Amniotic stem cell (primary cell): ENCODE data around the gene SGMS1.
"Not testable (repeated sequence)": the region's sequence is repeated elsewhere in the genome, so short reads cannot be mapped to it uniquely, and the experiment has no call there.

ENCODE experiments used
- DNase-seq: peaks from one replicate; lab custom pipeline; 2025; lab: John Stamatoyannopoulos, UW

SGMS1 gene

DNA sequence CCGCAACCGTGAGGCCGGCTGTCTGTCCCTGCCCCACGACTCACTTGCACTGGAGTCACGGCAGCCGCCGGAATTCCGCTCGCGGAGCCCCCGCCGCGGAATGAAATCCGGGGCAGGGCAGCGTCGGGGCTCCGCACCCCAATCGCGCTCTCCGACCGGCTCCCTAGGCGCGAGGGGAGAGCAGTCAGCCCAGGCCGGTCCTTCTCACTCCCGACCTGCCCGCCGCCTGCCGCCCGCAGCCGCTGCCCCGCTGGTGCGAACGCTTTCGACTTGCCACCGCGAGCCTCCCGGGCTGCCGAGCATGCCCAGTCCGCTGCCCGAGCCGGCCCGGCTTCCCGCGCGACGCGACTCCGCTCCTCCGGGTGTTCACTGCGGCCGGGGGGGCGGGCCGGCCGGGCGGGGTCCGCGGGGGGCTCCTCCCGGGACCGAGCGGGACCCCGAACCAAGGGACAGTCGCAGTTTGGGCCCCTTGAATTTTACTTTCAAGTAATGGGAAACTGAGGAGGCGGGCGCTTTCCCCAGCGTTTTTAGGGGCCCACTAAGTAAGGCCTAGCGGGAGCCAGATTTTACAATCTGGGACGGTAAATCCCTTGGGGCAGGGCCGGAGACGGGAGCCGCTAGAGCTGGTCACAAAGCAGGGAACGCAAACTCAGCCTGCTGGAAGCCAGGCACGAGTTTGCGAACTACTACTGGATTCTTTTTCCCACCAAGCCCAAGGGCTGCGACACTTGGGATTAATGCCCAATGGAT, at the start of gene SGMS1:
Gene SGMS1, minus strand, starts transcription at position 294 of the 750 bp plus-strand sequence. CDS start 279,842 bp downstream, outside the sequence.
- peak; percentile 67 for DNase-seq

DNA sequence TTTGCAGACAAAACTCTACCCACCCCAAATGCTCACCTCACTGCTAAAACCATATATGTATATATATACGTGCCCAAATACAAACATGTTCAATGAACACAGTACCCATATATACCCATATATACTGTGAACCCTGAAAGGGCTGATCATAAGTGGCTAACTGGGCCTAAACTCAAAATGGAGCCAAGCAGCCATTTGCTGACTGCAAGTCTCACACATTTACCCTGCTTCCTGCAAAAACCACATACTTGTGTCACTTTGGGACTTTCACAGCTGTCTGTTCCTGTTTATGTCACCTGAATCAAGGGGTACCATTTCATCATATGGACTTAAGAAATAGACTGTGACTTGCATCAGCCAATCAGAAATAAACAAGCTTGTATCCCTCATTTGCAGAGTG, 48.4 kb upstream of the SGMS1 start:
- not testable (repeated sequence) for DNase-seq

DNA sequence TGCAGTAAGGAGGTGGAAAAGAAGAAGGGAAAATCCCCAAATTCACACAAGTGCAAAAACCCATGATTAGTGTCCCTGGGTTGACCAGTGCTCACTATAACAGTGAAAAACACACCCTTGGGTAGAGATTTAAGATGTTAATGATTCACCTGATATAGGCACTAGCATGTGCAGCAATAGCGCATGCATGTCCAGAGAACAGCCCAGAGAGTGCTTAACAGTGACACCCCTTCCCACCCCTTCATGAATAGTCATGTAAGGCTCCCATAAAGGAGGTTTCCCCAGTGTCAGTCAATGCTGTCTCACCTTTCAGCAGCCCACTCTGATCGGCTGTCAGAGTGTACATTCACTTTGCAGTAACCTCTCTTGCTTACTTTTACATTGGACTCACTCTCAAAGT, 47.9 kb upstream of the SGMS1 start:
- DNase-seq: not testable (repeated sequence)

DNA sequence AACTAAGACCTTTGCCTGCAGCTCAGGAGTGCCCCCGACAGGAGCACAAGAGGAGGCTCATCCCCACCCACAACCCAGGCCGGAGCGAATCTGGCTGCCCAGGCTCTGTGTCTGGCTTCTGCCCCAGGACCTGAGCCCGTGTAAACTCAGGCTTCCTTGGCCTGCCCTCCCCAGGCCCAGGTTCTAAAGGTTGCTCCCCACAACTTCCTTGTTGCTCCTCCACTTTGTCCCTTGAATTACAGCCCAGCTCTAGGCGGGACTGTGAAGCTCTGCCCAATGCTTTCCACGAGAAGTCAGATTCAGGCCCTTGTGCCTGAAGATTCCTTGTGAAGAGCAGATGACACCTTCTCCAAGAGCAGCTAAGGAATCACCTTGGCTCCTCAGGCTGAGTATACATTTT, 46.2 kb upstream of the SGMS1 start:
- DNase-seq: not testable (repeated sequence)

DNA sequence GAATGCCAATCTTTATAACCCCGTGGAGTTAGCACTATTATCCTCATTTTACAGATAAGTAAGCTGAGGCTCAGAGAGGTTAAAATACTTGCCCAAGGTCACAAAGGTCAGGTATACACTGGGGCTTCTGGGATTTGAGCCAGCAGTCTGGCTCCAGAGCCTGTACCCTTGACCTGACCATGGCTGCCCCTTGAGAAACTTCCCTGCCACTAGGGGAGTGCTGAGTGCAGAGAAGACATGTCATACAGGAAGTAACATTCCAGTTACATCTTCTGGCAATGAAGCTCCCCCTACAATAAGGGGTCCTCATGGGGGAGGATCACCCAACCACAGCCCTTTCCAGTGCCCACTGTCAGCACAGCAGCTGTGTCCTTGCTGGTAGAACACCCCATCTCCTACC, 43.6 kb upstream of the SGMS1 start:
- not testable (repeated sequence) for DNase-seq

DNA sequence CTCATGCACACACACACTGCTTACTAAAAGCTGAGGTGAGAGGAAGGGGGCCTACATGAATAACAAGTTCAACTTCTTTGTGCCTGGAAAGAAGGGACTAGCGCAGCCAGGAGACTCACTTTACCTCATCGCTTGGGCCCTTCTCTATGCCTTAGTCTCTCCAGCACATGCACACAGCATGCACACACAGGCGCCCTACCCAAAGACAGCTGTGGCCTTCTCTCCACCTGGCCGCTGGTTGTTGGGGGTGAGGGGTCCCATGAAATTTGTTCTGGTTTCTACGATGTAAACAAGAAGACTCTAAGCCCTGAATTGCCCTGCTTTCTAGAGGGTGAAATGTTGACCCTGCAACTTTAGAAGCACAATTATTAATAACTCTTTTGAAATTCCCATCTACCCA, 38.7 kb upstream of the SGMS1 start:
- not testable (repeated sequence) for DNase-seq

DNA sequence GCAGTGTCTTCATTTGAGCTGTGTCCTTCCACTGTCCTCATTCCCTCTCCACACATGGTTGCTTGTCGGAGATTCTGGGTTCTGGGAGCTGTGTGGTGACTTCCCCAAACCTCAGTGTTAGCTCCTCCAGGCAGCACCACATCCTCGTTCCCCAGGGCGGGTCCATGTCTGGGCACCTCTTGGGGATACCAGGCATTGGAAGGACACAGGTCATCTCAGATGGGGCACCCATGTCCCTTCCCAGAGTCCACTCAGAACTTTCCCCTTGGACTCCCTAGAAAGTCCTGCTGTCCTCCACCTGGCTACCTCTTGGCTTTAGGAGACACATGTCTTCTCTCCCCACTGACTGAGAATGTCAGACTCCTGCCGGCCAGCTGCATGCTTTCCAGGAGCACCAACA, 37.8 kb upstream of the SGMS1 start:
- DNase-seq: not testable (repeated sequence)

DNA sequence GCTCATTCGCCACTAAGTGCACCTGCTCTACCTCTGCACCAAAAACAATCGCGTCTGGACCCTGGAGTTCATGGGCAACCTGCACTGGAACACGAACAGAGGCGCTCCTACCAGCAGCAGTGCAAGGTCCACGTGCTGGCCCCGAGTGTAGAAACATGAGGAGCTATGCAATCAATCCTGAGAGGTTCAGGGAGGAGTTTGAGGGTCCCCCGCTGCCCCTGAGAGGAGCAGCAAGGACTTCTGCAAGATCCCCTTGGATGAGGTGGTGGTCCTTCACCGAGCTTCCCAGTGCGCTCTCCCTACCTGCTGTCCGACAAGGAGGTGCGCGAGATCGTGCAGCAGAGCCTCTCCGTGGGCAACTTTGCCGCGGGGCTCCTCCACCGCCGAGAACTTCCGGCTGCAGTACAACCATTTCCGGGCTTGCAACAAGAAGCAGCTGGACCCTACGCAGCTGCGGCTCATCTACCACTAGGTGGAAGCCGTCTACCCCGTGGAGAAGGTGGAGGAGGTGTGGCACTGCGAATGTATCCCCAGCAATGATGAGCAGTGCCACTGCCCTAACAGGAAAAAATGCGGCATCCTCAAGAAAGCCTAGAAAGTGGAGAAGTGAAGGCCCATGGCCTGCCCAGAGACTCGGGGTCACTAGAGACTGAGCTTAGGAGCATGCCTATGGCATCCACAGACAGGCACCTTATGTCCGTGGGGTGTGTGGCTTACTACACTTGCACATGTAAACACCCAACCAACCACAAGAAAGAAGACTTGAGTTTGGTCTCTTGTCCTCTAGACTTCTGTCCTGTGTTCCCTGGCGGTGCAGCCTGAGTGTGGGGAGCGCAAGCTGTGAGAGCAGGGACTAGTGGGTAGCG, 36.3 kb upstream of the SGMS1 start:
- not testable (repeated sequence) for DNase-seq

DNA sequence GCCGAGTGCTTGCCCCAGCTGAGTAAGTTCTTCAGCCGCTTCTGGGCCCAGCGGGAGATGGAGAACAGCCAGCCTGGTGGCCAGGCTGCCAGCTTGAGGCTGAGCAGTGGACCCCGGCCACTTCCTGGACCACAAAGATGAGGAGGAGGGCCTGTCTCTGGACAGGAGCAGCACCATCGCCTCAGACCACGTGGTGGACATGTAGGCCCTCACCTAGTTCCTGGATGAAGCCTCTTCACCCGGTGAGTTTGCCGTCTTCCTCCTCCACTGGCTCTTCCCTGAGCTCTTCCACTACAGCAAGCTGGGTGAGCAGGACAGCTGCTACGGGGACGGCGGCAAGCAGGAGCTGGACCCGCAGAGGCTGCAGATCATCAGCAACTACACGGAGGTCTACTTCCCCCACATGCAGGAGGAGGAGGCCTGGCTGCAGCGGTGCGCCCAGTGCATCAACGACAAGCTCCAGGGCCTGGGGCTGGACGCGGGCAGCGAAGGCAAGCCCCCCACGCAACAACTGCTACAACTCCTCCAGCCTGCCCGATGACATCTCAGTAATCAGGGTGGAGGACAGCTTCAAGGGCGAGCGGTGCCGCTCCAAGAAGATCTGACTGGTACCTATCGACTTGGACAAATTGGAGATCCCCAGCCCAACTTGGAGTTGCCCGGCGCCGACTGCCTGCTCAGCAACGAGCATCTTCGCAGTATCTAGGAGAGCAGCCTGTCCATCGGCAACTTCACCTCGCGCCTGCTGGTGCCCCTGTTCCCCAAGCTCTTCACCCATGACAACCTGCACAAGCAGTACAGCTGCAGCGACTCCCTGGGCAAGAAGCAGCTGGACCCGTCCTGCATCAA, 35.5 kb upstream of the SGMS1 start:
- not testable (repeated sequence) for DNase-seq

DNA sequence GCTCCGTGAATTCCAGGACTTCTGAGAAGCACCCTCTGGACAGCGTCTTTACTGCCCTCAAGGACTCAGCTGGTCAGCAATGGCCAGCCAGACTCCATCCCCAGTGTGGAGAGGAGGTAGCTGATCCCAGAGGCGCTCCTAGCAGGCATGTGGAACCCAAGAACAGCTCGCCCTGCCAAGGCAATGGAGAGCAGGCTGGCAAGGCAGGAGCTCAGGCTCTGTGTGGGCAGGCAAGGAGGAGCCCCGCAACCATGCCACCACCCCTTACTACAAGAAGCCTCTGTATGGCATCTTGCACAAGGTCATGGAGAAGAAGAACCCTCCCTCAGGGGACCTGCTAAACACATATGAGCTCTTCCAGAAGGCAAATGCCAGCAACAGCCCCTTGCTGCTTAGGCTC, 34.4 kb upstream of the SGMS1 start:
- DNase-seq: no peak

DNA sequence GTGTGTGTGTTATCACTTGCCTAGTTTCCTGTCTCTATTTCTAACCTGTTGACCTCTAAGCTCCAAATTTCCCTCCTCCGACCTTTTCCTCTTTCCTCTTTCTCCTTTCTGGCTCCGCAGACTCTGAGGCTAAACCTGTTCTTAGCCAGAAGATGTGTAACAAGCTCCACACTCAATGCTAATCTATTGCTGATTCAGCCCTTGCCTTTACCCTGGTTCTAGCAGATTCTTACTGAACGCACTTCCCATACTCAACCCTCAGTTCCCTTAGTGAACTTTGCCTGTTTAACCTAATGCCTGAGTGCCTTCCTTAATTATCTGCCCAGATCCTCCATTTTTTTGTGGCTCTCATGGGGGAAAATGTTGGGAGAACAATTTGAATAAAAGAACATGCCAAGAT, 30.0 kb upstream of the SGMS1 start:
- DNase-seq: no peak

DNA sequence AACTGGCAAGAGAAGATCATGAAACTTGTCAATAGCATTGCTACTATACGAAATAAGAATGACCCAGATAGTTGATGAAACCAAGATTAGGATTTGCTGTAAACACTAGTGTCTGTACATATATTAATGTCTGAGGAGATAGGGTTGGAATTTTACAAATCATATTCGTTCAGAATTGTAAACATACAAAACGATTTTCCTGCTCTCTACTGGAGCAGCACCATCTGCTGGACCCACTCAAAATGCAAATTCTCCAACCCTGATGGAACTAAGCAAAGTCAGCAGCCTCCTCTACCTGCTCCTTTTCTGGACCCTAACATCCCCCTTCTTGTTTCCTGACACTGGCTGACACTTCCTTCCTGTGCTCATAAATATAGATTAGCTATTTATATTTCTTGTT, 29.4 kb upstream of the SGMS1 start:
- DNase-seq: no peak

DNA sequence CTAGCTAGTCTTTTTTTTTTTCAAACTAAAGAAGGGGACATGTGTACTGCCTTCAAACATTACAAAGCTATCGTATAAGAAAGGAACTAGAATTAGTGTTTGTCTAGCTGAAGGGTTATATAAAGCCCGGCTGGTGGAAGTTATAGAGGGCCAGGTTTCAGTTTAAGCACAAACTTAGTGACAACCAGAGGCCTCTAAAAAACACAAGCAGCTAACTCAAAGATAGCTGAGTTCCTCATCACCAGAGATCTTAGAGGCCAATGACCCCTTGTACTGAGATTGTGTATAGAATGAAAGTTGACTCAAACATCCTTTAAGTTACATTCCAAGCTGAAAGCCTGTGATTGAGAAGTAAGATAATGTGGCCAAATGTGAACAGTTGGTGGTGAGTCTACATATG, 28.1 kb upstream of the SGMS1 start:
- no peak for DNase-seq

DNA sequence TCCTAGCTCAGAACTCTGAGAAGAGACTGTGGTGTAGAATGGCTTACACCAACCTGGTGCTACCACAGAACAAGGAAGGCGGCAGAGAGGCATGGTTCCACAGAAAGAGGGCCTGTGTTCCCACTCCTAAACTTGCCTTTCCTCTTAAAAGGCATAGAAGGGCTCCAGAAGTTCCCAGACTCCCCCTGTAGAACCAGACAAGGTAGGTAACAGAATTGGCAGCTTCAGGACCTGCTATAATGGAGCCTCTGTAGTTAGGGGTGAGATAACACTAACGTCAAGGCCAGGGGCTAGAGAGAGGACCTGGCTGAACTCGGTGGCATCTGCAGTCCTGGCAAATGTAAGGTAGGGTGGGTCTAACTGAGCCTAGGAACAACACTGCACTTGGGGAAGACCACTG, 26.7 kb upstream of the SGMS1 start:
- DNase-seq: no peak

DNA sequence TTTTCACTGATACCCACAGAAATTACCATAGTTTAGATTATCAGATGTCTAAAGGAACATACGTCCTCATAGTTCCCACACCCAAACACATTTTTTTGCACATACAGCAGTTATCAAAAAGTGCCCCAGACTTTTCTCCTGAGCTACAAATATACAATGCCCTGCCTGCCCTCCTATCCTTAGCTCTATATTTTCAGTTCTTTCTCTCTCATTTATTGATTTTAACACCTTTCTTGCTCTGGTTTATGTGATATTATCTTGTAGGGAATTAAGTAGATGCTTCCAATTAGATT, 25.1 kb upstream of the SGMS1 start:
- no peak for DNase-seq

DNA sequence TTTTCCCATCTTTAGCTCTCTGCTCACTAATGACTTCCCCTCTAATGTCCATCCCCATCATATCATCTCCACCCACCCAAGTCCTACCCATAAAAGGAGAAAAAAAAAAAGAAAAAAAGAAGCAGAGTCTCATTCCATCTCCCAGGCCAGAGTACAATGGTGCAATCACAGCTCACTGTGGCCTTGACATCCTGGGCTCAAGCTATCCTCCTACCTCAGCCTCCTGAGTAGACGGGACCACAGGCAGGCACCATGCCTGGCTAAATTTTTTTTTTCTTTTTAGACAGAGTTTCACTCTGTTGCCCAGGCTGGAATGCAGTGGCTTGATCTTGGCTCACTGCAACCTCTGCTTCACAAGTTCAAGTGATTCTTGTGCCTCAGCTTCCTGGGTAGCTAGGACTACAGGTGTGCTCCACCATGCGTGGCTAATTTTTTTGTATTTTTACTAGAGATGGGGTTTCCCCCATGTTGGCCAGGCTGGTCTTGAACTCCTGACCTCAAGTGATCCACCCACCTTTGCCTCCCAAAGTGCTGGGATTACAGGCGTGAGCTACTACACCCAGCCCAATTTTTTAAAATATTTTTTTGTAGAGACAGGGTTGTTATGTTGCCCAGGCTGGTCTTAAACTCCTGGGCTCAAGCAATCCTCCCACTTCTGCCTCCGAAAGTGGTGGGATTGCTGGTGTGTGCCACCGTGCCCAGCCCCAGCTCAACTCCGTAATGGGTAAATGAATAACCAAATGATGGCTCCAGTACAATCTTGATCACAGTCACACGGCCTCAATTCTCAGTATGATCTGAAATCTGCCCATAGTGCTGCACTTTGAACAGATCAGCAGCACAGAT, 24.6 kb upstream of the SGMS1 start:
- DNase-seq: no peak

DNA sequence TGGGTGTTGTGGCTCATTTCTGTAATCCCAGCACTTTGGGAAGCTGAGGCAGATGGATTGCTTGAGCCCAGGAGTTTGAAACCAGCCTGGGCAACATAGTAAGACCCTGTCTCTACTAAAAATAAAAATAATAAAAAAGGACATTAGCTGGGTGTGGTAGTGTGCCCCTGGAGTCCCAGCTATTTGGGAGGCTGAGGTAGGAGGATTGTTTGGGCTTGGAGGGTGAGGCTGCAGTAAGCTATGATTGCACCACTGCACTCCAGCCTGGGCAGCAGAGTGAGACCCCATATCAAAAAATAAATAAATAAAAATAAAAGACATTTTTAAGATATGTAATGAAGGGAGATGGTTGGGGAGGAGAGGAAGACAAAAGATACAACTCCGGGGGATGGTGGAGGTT, 23.6 kb upstream of the SGMS1 start:
- not testable (repeated sequence) for DNase-seq

DNA sequence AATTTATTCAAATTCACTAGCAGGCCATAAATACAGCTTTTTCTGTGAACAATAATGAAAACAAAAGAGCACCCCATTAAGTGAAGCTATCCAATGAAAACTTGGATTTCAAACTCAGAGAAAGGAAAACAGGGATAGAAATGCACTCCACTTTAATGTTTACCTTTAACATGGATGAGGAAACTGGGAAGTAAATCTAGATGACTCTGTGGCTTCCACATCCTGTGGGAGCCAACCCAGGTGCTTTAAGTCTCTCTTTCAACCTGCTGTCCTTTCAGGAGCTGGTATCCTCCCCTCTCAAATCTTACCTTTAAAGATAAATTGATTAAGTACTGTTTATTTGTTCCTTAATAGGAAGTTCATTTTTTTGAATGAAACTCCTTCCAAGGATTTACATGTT, 21.5 kb upstream of the SGMS1 start:
- no peak for DNase-seq

DNA sequence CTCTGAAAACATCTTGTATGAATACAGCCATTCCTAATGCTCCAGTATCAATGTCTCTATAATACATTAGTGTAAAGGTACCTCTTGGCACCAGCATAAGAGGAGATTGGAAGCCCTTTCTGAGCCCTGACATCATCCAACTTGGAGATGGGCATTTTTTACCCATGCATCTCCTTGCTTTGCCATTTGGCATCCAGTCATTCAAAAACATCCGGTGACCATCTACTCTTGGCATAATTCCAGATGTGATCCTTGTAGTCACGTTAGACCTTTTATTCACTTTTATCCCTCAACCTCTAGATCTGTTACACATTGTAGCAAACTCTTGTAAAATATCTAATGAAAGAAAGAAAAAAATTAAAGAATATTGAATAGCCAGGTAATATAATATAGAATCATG, 17.9 kb upstream of the SGMS1 start:
- DNase-seq: no peak

DNA sequence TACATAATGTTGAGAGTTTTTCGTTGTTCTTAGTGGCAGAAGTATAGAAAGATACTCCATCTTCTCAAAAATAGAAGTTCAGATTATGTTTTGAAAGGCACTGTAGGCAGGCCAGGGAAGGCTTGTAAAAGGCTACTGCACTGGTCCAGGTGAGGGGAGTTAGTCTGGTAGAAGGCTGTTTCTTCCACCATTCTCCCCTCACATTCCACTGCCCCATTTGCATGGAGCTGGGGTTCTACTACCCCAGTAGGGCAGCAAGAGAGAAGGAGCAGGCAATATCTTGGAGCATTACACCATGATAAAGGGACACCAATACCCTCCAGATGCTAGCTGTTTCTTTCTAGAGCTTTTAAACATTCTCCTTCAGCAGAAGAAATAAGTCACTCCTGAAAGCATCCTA, 16.5 kb upstream of the SGMS1 start:
- no peak for DNase-seq
